A673 (cell line): ENCODE measurements around the gene GALNT7. TPM values are rescaled to one million over a fixed set of nuclear protein-coding genes. Genes with fewer than 3 reads are reported as not detected.

Experiments used
- BruUV-seq: library from RNA; stranded (reverse); fragments of 400-500 nt; replicated peaks from 2 replicates; lab custom pipeline; 2021; lab: Mats Ljungman, UMichigan
- CTCF ChIA-PET: fragments of 300-600 bp; sonication (Branson Sonifier 250); formaldehyde crosslinking; loops from one replicate; lab custom pipeline; 2022; ENCODE audit warnings: antibody characterized with exemption; lab: Charles Lee
- POLR2A ChIA-PET: fragments of 300-600 bp; sonication (Branson Sonifier 250); formaldehyde crosslinking; loops from one replicate; lab custom pipeline; 2022; ENCODE audit warnings: antibody characterized with exemption; ENCODE audit not compliant: low non-redundant PET; lab: Charles Lee
- DNase-seq: peaks from one replicate; pipeline ENCODE4 v3.0.0-alpha.2; 2015; ENCODE audit warnings: low spot score
- H3K27ac ChIP-seq: fragments of 200-600 bp; sonication (generic); 2 replicates; pipeline ENCODE4 v1.5.1; 2016; ENCODE audit warnings: mixed run types, low read depth, mild to moderate bottlenecking, mixed read lengths, antibody characterized with exemption, low read length; ENCODE audit not compliant: poor library complexity, severe bottlenecking
- H3K27me3 ChIP-seq: fragments of 200-600 bp; sonication (generic); replicated peaks from 2 replicates; pipeline ENCODE4 v1.6.1; 2017; ENCODE audit warnings: mixed run types, low read depth, mild to moderate bottlenecking, mixed read lengths, antibody characterized with exemption, low read length; ENCODE audit not compliant: insufficient read depth, poor library complexity
- H3K36me3 ChIP-seq: fragments of 200-600 bp; sonication (generic); 2 replicates; pipeline ENCODE4 v1.6.1; 2016; ENCODE audit warnings: mixed run types, mild to moderate bottlenecking, mixed read lengths, antibody characterized with exemption, low read length; ENCODE audit not compliant: insufficient read depth, poor library complexity, severe bottlenecking
- H3K4me1 ChIP-seq: fragments of 200-600 bp; sonication (generic); 2 replicates; pipeline ENCODE4 v1.6.1; 2017; ENCODE audit warnings: mixed run types, mild to moderate bottlenecking, mixed read lengths, antibody characterized with exemption, low read length; ENCODE audit not compliant: insufficient read depth, poor library complexity, severe bottlenecking
- H3K4me3 ChIP-seq: fragments of 200-600 bp; sonication (generic); 2 replicates; pipeline ENCODE4 v1.5.1; 2016; ENCODE audit warnings: low read depth, mixed run types, mild to moderate bottlenecking, mixed read lengths, low read length; ENCODE audit not compliant: poor library complexity, severe bottlenecking
- H3K9me3 ChIP-seq: fragments of 200-600 bp; sonication (generic); 2 replicates; pipeline ENCODE4 v1.6.1; 2016; ENCODE audit warnings: mixed run types, low read depth, mild to moderate bottlenecking, mixed read lengths, antibody characterized with exemption, low read length; ENCODE audit not compliant: poor library complexity, severe bottlenecking
- EZH2 ChIP-seq: fragments of 200-600 bp; sonication (generic); IDR thresholded peaks from 2 replicates; pipeline ENCODE4 v1.6.1; 2017; ENCODE audit warnings: borderline replicate concordance, low read depth, mild to moderate bottlenecking, mixed read lengths, antibody characterized with exemption, low read length; ENCODE audit not compliant: poor library complexity, severe bottlenecking
- intact Hi-C: fragments of 100-400 bp; cut with micrococcal nuclease; formaldehyde crosslinking; loops from one replicate; pipeline ENCODE4 v1.10.0; 2022; ENCODE audit not compliant: unreplicated experiment
- total RNA-seq: library from RNA; stranded (reverse); gene quantifications from 2 replicates; pipeline ENCODE4 v1.2.3, GENCODE V29; 2021
- TF ChIP-seq, protein P1 (sequence below): fragments of 300-800, 200-600 bp; sonication (generic); conservative IDR thresholded peaks from 2 replicates; pipeline ENCODE4 v1.5.1; 2017; ENCODE audit warnings: low read depth, mild to moderate bottlenecking, antibody characterized with exemption, low read length, moderate library complexity, mixed read lengths

The GALNT7 gene
- total RNA-seq, 1 experiment from 2014 or later = 89.7 TPM

- Histone ChIP-seq H3K27ac (peak overlapping the region; percentile 81), H3K4me1 (peaks cover 63% of the 10 kb centered on the region), H3K36me3 (no peaks in the 10 kb centered on the region), H3K27me3 (no peaks in the 10 kb centered on the region), H3K4me3 (no peak overlapping the region), H3K9me3 (no peaks in the 10 kb centered on the region)
- TF ChIP-seq, protein P1, sequence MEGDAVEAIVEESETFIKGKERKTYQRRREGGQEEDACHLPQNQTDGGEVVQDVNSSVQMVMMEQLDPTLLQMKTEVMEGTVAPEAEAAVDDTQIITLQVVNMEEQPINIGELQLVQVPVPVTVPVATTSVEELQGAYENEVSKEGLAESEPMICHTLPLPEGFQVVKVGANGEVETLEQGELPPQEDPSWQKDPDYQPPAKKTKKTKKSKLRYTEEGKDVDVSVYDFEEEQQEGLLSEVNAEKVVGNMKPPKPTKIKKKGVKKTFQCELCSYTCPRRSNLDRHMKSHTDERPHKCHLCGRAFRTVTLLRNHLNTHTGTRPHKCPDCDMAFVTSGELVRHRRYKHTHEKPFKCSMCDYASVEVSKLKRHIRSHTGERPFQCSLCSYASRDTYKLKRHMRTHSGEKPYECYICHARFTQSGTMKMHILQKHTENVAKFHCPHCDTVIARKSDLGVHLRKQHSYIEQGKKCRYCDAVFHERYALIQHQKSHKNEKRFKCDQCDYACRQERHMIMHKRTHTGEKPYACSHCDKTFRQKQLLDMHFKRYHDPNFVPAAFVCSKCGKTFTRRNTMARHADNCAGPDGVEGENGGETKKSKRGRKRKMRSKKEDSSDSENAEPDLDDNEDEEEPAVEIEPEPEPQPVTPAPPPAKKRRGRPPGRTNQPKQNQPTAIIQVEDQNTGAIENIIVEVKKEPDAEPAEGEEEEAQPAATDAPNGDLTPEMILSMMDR = no peak
- no peak for TF ChIP-seq EZH2
- BruUV-seq = TSS peak; percentile 93
- POLR2A ChIA-PET = no interaction called here
- intact Hi-C loops = loop anchor here (2.0 kb wide), 1 partner anchor 241 kb away; no protein-coding TSS in a partner anchor
- DNase-seq = no peak
- CTCF ChIA-PET = interaction anchor here (1.4 kb wide), 1 partner anchor 251 kb away, joined by 3 read pairs; no protein-coding TSS in a partner anchor
Measured at GRCh38 chr4:173264245-173264644, 95.6 kb downstream of the GALNT7 start.

- ChIA-PET CTCF (interaction anchor here (1.4 kb wide), 1 partner anchor 251 kb away, joined by 3 read pairs; no protein-coding TSS in a partner anchor), POLR2A (no interaction called here)
- H3K4me3 ChIP-seq = no peak overlapping the region
- no peaks in the 10 kb centered on the region for H3K36me3 ChIP-seq
- TF ChIP-seq EZH2 = no peak
- TF ChIP-seq, protein P1 = no peak
- H3K27me3 ChIP-seq = no peaks in the 10 kb centered on the region
- intact Hi-C loops = loop anchor here (2.0 kb wide), 1 partner anchor 242 kb away; no protein-coding TSS in a partner anchor
- peak; percentile 92 for DNase-seq
- no peaks in the 10 kb centered on the region for H3K9me3 ChIP-seq
- peaks cover 63% of the 10 kb centered on the region for H3K4me1 ChIP-seq
- H3K27ac ChIP-seq = peak overlapping the region; percentile 81
- BruUV-seq = no TSS peak
Measured at GRCh38 chr4:173264684-173265185, 96.1 kb downstream of the GALNT7 start.

- Histone ChIP-seq H3K36me3 (no peaks in the 10 kb centered on the region), H3K27me3 (no peaks in the 10 kb centered on the region), H3K4me3 (no peak overlapping the region), H3K4me1 (peaks cover 71% of the 10 kb centered on the region), H3K9me3 (no peaks in the 10 kb centered on the region), H3K27ac (peak overlapping the region; percentile 25)
- intact Hi-C loops = loop anchor here (2.0 kb wide), 1 partner anchor 243 kb away; no protein-coding TSS in a partner anchor
- ChIA-PET POLR2A (interaction anchor here (0.6 kb wide), 1 partner anchor 217 kb away, joined by 3 read pairs; no protein-coding TSS in a partner anchor), CTCF (interaction anchor here (1.0 kb wide), 1 partner anchor 252 kb away, joined by 13 read pairs; no protein-coding TSS in a partner anchor)
- no TSS peak for BruUV-seq
- DNase-seq = no peak
- TF ChIP-seq, protein P1 = no peak
- no peak for TF ChIP-seq EZH2
Measured at GRCh38 chr4:173265751-173266150, 97.1 kb downstream of the GALNT7 start.
